H9 (cell line): ENCODE results near the gene OGFOD1. TPM values are rescaled to one million over a fixed set of nuclear protein-coding genes. Genes with fewer than 3 reads are reported as not detected.

Experiments used
- DNase-seq: peaks from one replicate; pipeline ENCODE4 v3.0.0-alpha.2; 2017
- H2AFZ ChIP-seq: one replicate; pipeline ENCODE4 v1.6.1; 2013; ENCODE audit warnings: mild to moderate bottlenecking, low read length, control low read depth, moderate library complexity
- H2AK5ac ChIP-seq: 2 replicates; pipeline ENCODE4 v1.6.1; 2013; ENCODE audit warnings: low read length, control low read depth, mixed read lengths; ENCODE audit not compliant: insufficient read length
- H2BK120ac ChIP-seq: one replicate; pipeline ENCODE4 v1.6.1; 2013; ENCODE audit warnings: low read depth, mild to moderate bottlenecking, low read length, control low read depth, inconsistent platforms; ENCODE audit not compliant: poor library complexity, severe bottlenecking
- H2BK12ac ChIP-seq: 2 replicates; pipeline ENCODE4 v1.6.1; 2013; ENCODE audit warnings: low read length, control low read depth, mixed read lengths, low read depth; ENCODE audit not compliant: insufficient read length
- H2BK15ac ChIP-seq: 2 replicates; pipeline ENCODE4 v1.6.1; 2013; ENCODE audit warnings: low read depth, low read length, control low read depth
- H2BK20ac ChIP-seq: one replicate; pipeline ENCODE4 v1.6.1; 2013; ENCODE audit warnings: low read depth, mild to moderate bottlenecking, low read length, control low read depth, inconsistent platforms; ENCODE audit not compliant: poor library complexity, severe bottlenecking
- H2BK5ac ChIP-seq: 2 replicates; pipeline ENCODE4 v1.6.1; 2013; ENCODE audit warnings: low read length, control low read depth, mixed read lengths; ENCODE audit not compliant: insufficient read length
- H3K14ac ChIP-seq: 2 replicates; pipeline ENCODE4 v1.6.1; 2013; ENCODE audit warnings: low read length, control low read depth; ENCODE audit not compliant: insufficient read depth
- H3K18ac ChIP-seq: 2 replicates; pipeline ENCODE4 v1.6.1; 2013; ENCODE audit warnings: low read depth, mild to moderate bottlenecking, mixed read lengths, low read length, control low read depth; ENCODE audit not compliant: insufficient read length
- H3K23ac ChIP-seq: 2 replicates; pipeline ENCODE4 v1.6.1; 2013; ENCODE audit warnings: low read length, control low read depth, mixed read lengths, low read depth; ENCODE audit not compliant: insufficient read length
- H3K23me2 ChIP-seq: 2 replicates; pipeline ENCODE4 v1.6.1; 2013; ENCODE audit warnings: low read depth, mild to moderate bottlenecking, mixed read lengths, low read length, control low read depth; ENCODE audit not compliant: insufficient read length, poor library complexity, severe bottlenecking
- H3K27ac ChIP-seq: 2 replicates; pipeline ENCODE4 v1.5.1; 2013; ENCODE audit warnings: low read length, control low read depth, mixed read lengths, low read depth; ENCODE audit not compliant: insufficient read length
- H3K27me3 ChIP-seq: 2 replicates; pipeline ENCODE4 v1.6.1; 2013; ENCODE audit warnings: low read length, control low read depth, inconsistent platforms; ENCODE audit not compliant: insufficient read depth
- H3K4ac ChIP-seq: 2 replicates; pipeline ENCODE4 v1.6.1; 2013; ENCODE audit warnings: low read depth, mild to moderate bottlenecking, control low read depth, inconsistent platforms, low read length, moderate library complexity
- H3K4me1 ChIP-seq: 2 replicates; pipeline ENCODE4 v1.6.1; 2013; ENCODE audit warnings: low read length, control low read depth, inconsistent platforms; ENCODE audit not compliant: insufficient read depth
- H3K4me2 ChIP-seq: 2 replicates; pipeline ENCODE4 v1.6.1; 2013; ENCODE audit warnings: low read length, control low read depth, mixed read lengths; ENCODE audit not compliant: insufficient read length, insufficient read depth
- H3K56ac ChIP-seq: 2 replicates; pipeline ENCODE4 v1.6.1; 2013; ENCODE audit warnings: low read depth, mild to moderate bottlenecking, mixed read lengths, low read length, control low read depth; ENCODE audit not compliant: insufficient read length
- H3K79me1 ChIP-seq: 2 replicates; pipeline ENCODE4 v1.6.1; 2013; ENCODE audit warnings: low read depth, mild to moderate bottlenecking, moderate library complexity, low read length, control low read depth, inconsistent platforms; ENCODE audit not compliant: insufficient read depth, poor library complexity, severe bottlenecking
- H3K79me2 ChIP-seq: 2 replicates; pipeline ENCODE4 v1.6.1; 2013; ENCODE audit warnings: low read length, control low read depth, inconsistent platforms; ENCODE audit not compliant: insufficient read depth
- H3K9ac ChIP-seq: 2 replicates; pipeline ENCODE4 v1.6.1; 2013; ENCODE audit warnings: low read length, control low read depth, mixed read lengths; ENCODE audit not compliant: insufficient read length; ENCODE audit errors: extremely low read depth
- H3K9me3 ChIP-seq: one replicate; pipeline ENCODE4 v1.6.1; 2013; ENCODE audit warnings: low read depth, low read length, inconsistent platforms; ENCODE audit not compliant: control insufficient read depth
- H3T11ph ChIP-seq: one replicate; pipeline ENCODE4 v1.6.1; 2013; ENCODE audit warnings: mild to moderate bottlenecking, low read length, control low read depth, inconsistent platforms
- H4K20me1 ChIP-seq: one replicate; pipeline ENCODE4 v1.6.1; 2013; ENCODE audit not compliant: control insufficient read depth, insufficient read length, insufficient read depth
- H4K5ac ChIP-seq: 2 replicates; pipeline ENCODE4 v1.6.1; 2013; ENCODE audit warnings: low read depth, mild to moderate bottlenecking, mixed read lengths, low read length, control low read depth; ENCODE audit not compliant: insufficient read length
- H4K8ac ChIP-seq: replicated peaks from 2 replicates; pipeline ENCODE4 v1.6.1; 2013; ENCODE audit warnings: low read length, control low read depth, mixed read lengths, low read depth; ENCODE audit not compliant: insufficient read length
- H4K91ac ChIP-seq: 2 replicates; pipeline ENCODE4 v1.6.1; 2013; ENCODE audit warnings: low read depth, mild to moderate bottlenecking, moderate library complexity, mixed read lengths, low read length, control low read depth; ENCODE audit not compliant: insufficient read length
- H3K27ac Mint-ChIP-seq, 3 experiments: 2 replicates in 2 of 3; 3 replicates in 1 of 3; pipeline ENCODE4 v1.8.0; 2020 to 2021; ENCODE audit warnings: mixed read lengths in 3 of 3, mild to moderate bottlenecking in 1 of 3, moderate library complexity in 1 of 3
- H3K27me3 Mint-ChIP-seq: 2 replicates; pipeline ENCODE4 v1.8.0; 2021; ENCODE audit warnings: low read depth, mild to moderate bottlenecking, moderate library complexity, mixed read lengths
- H3K36me3 Mint-ChIP-seq, 3 experiments: 2 replicates in 2 of 3; 3 replicates in 1 of 3; pipeline ENCODE4 v1.8.0; 2020 to 2021; ENCODE audit warnings: low read depth in 3 of 3, mixed read lengths in 3 of 3; ENCODE audit not compliant: insufficient read depth in 1 of 3
- H3K4me1 Mint-ChIP-seq, 2 experiments: 2 replicates each; pipeline ENCODE4 v1.8.0; 2020; ENCODE audit warnings: mixed read lengths in 2 of 2
- H3K4me3 Mint-ChIP-seq, 2 experiments: 2 replicates in 1 of 2; 3 replicates in 1 of 2; pipeline ENCODE4 v1.8.0; 2020 to 2021; ENCODE audit warnings: mild to moderate bottlenecking in 2 of 2, mixed read lengths in 2 of 2, moderate library complexity in 1 of 2
- H3K9me3 Mint-ChIP-seq, 2 experiments: 2 replicates in 1 of 2; 3 replicates in 1 of 2; pipeline ENCODE4 v1.8.0; 2020; ENCODE audit warnings: mild to moderate bottlenecking in 2 of 2, mixed read lengths in 2 of 2, moderate library complexity in 1 of 2
- CTCF ChIP-seq: fragments of 200-600 bp; sonication (generic); conservative IDR thresholded peaks from 3 replicates; pipeline ENCODE4 v1.8.0; 2021; ENCODE audit warnings: antibody characterized with exemption, mild to moderate bottlenecking
- WGBS: extraction: QIAGEN DNeasy Blood & Tissue Kit; methylation state at CpG from one replicate; pipeline ENCODE4 v1.1.7; 2013; ENCODE audit warnings: missing lambda C conversion rate, low lambda C conversion rate, mixed read lengths; ENCODE audit not compliant: insufficient read length; ENCODE audit errors: extremely low coverage; 5-methylcytosine and 5-hydroxymethylcytosine counted together
- total RNA-seq: library from RNA; stranded (reverse); gene quantifications from 2 replicates; pipeline ENCODE4 v1.2.1, GENCODE V29; 2021

Gene OGFOD1
- total RNA-seq, 1 experiment from 2014 or later = 66.5 TPM

- Mint-ChIP-seq H3K36me3 (no peaks in the 10 kb centered on the region; a peak in 2 of 7 replicates), H3K4me1 (peaks cover 39 to 46% of the 10 kb centered on the region in 2 experiments), H3K27me3 (peaks cover 17% of the 10 kb centered on the region), H3K27ac (peak overlapping the region in 1 of 3 experiments; percentile 13; a peak in 2 of 7 replicates), H3K9me3 (no peaks in the 10 kb centered on the region), H3K4me3 (peak overlapping the region; percentile 85 to 95)
- WGBS = no CpG with 5 or more reads among the region's 16 CpGs
- H3K79me1 ChIP-seq = peaks cover 3% of the 10 kb centered on the region
- H3K56ac ChIP-seq = no peak overlapping the region
- H2BK20ac ChIP-seq = no peak overlapping the region
- peaks cover 7% of the 10 kb centered on the region; the same call in 1 of the 2 replicates for H3K4me1 ChIP-seq
- TF ChIP-seq CTCF = no peak
- no peak for DNase-seq
- H2AFZ ChIP-seq = no peak overlapping the region
- H4K5ac ChIP-seq = no peak overlapping the region
- H3K27me3 ChIP-seq = no peaks in the 10 kb centered on the region; the same call in 1 of the 2 replicates
- no peak overlapping the region for H3K4ac ChIP-seq
- no peak overlapping the region for H2BK5ac ChIP-seq
- H3K4me2 ChIP-seq = peak overlapping the region; percentile 100
- H3K23ac ChIP-seq = peak overlapping the region; percentile 1
- peak overlapping the region; percentile 74 for H3K9ac ChIP-seq
- H3K23me2 ChIP-seq = peaks cover 7% of the 10 kb centered on the region
- H3K27ac ChIP-seq = no peak overlapping the region
- no peak overlapping the region for H4K91ac ChIP-seq
- no peaks in the 10 kb centered on the region for H4K20me1 ChIP-seq
- no peak overlapping the region for H2AK5ac ChIP-seq
- H3T11ph ChIP-seq = no peak overlapping the region
- no peak overlapping the region for H3K14ac ChIP-seq
- no peak overlapping the region for H3K18ac ChIP-seq
- H4K8ac ChIP-seq = no peak overlapping the region
- no peak overlapping the region for H2BK15ac ChIP-seq
- no peak overlapping the region for H2BK12ac ChIP-seq
- no peaks in the 10 kb centered on the region for H3K9me3 ChIP-seq
- no peak overlapping the region for H2BK120ac ChIP-seq
- H3K79me2 ChIP-seq = peaks cover 2% of the 10 kb centered on the region; the same call in 1 of the 2 replicates
Observed at GRCh38 chr16:56424404-56424764, 27.0 kb upstream of the OGFOD1 start.
